ENCODE data around the gene ATCAY.

ATCAY gene

DNA sequence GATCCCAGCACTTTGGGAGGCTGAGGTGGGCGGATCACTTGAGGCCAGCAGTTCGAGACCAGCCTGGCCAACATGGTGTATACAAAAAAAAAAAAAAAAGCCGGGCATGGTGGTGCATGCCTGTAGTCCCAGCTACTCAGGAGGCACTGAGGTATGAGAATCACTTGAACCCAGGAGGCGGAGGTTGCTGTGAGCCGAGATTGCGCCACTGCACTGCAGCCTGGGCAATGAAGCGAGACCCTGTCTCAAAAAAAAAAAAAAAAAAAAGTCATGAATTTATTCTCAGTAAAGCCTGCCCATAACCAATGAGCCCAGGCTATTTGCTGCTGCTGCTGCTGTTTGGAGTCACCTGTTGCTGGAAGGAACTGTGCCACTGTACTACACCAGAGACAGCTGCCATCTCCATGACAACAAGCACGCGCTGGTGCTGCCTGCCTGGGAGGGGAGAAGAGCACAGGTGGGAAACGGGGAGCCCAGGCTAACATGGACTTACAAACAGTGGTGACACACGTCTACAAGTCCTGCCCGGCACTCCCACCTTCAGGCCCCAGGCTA is 23.0 kb upstream of the ATCAY start:
- TF ChIP-seq CTCF (IDR thresholded peaks at IDR 0.05; ENCODE audit: low read depth, low read length, poor library complexity, severe bottlenecking): no peak
- no peak for TF ChIP-seq EZH2phosphoT487 (IDR thresholded peaks at IDR 0.05; ENCODE audit: borderline replicate concordance, low read length)
- H3K4me2 ChIP-seq (ENCODE audit: low read length): no peak overlapping the region
- peaks cover 4% of the 10 kb centered on the region; the same call in 1 of the 2 replicates for H3K27me3 ChIP-seq (ENCODE audit: control insufficient read depth, low read length)

GRCh38 chr19:3860499-3860898 is 20.0 kb upstream of the ATCAY start:
- TF ChIP-seq EZH2phosphoT487 (IDR thresholded peaks at IDR 0.05; ENCODE audit: borderline replicate concordance, low read length): no peak
- no peak for TF ChIP-seq CTCF (IDR thresholded peaks at IDR 0.05; ENCODE audit: low read depth, low read length, poor library complexity, severe bottlenecking)
- H3K27me3 ChIP-seq (ENCODE audit: control insufficient read depth, low read length): peaks cover 4% of the 10 kb centered on the region; the same call in 1 of the 2 replicates
- H3K4me3 ChIP-seq (ENCODE audit: low read length): no peak overlapping the region
- H3K4me1 ChIP-seq (ENCODE audit: control insufficient read depth, low read length): no peaks in the 10 kb centered on the region
- H3F3A ChIP-seq (ENCODE audit: control insufficient read depth, insufficient read depth): no peaks in the 10 kb centered on the region
- H3K27ac ChIP-seq (ENCODE audit: low read depth, low read length): no peak overlapping the region
- H3K9me2 ChIP-seq (replicated peaks; ENCODE audit: control insufficient read depth, low read length): no peaks in the 10 kb centered on the region
- no peaks in the 10 kb centered on the region for H3K9me3 ChIP-seq (ENCODE audit: control insufficient read depth, insufficient read depth, low read length)
- H3K36me3 ChIP-seq (ENCODE audit: control insufficient read depth, low read length): no peaks in the 10 kb centered on the region
- H4K20me1 ChIP-seq (ENCODE audit: control insufficient read depth, insufficient read depth, low read depth, low read length): no peaks in the 10 kb centered on the region
- no peaks in the 10 kb centered on the region for H3K79me2 ChIP-seq (ENCODE audit: control insufficient read depth, low read length)
- H3K4me2 ChIP-seq (ENCODE audit: low read length): no peak overlapping the region

More for the DNA sequence above, 23.0 kb upstream of the ATCAY start:
- 0 out of 2 replicates have a peak, but pooled peaks cover 3% of the 10 kb centered on the region for H3F3A ChIP-seq (ENCODE audit: control insufficient read depth, insufficient read depth)
- H3K27ac ChIP-seq (ENCODE audit: low read depth, low read length): no peak overlapping the region
- no peaks in the 10 kb centered on the region for H3K36me3 ChIP-seq (ENCODE audit: control insufficient read depth, low read length)
- H3K9me3 ChIP-seq (ENCODE audit: control insufficient read depth, insufficient read depth, low read length): no peaks in the 10 kb centered on the region
- no peak overlapping the region for H3K4me3 ChIP-seq (ENCODE audit: low read length)
- no peaks in the 10 kb centered on the region for H3K9me2 ChIP-seq (replicated peaks; ENCODE audit: control insufficient read depth, low read length)
- H3K4me1 ChIP-seq (ENCODE audit: control insufficient read depth, low read length): peaks cover 11% of the 10 kb centered on the region
- no peaks in the 10 kb centered on the region for H4K20me1 ChIP-seq (ENCODE audit: control insufficient read depth, insufficient read depth, low read depth, low read length)
- H3K79me2 ChIP-seq (ENCODE audit: control insufficient read depth, low read length): no peaks in the 10 kb centered on the region

GRCh38 chr19:3862826-3863500 is 17.5 kb upstream of the ATCAY start:
- H3K4me2 ChIP-seq (ENCODE audit: low read length): no peak overlapping the region
- TF ChIP-seq EZH2phosphoT487 (IDR thresholded peaks at IDR 0.05; ENCODE audit: borderline replicate concordance, low read length) (no peak), CTCF (IDR thresholded peaks at IDR 0.05; ENCODE audit: low read depth, low read length, poor library complexity, severe bottlenecking) (no peak)
- no peaks in the 10 kb centered on the region for H3K36me3 ChIP-seq (ENCODE audit: control insufficient read depth, low read length)

More at GRCh38 chr19:3862826-3863500, 17.5 kb upstream of the ATCAY start:
- Histone ChIP-seq H4K20me1 (ENCODE audit: control insufficient read depth, insufficient read depth, low read depth, low read length) (no peaks in the 10 kb centered on the region), H3K9me3 (ENCODE audit: control insufficient read depth, insufficient read depth, low read length) (no peaks in the 10 kb centered on the region), H3K79me2 (ENCODE audit: control insufficient read depth, low read length) (no peaks in the 10 kb centered on the region), H3K27ac (ENCODE audit: low read depth, low read length) (no peak overlapping the region), H3K4me3 (ENCODE audit: low read length) (no peak overlapping the region), H3F3A (ENCODE audit: control insufficient read depth, insufficient read depth) (no peaks in the 10 kb centered on the region), H3K4me1 (ENCODE audit: control insufficient read depth, low read length) (no peaks in the 10 kb centered on the region), H3K27me3 (ENCODE audit: control insufficient read depth, low read length) (peaks cover 3% of the 10 kb centered on the region; the same call in 1 of the 2 replicates), H3K9me2 (replicated peaks; ENCODE audit: control insufficient read depth, low read length) (no peaks in the 10 kb centered on the region)

Data from DOHH2 (cell line).